T-helper 2 cell treated with Interferon-gamma antibody and Interleukin-4, amounts not matched to agents 100 ng/mL and 5 ng/mL, for 36 hours (primary cell): ENCODE results near the gene SVEP1. TPM values are rescaled to one million over a fixed set of nuclear protein-coding genes. Genes with fewer than 3 reads are reported as not detected.
"Not testable (repeated sequence)": the region's sequence is repeated elsewhere in the genome, so short reads cannot be mapped to it uniquely, and the experiment has no call there.

ENCODE experiments used
- intact Hi-C: fragments of 100-400 bp; cut with micrococcal nuclease; formaldehyde crosslinking; loops from one replicate; pipeline ENCODE4 v1.15.1; 2023
- total RNA-seq: library from RNA; stranded (reverse); gene quantifications from 2 replicates; pipeline ENCODE4 v1.2.3, GENCODE V29; 2022

The SVEP1 gene
- total RNA-seq, 1 donor from 2014 or later = not detected

GRCh38 chr9:110451726-110452125, 127.8 kb downstream of the SVEP1 start:
- intact Hi-C loops = loop anchor here (1.0 to 2.0 kb wide), 2 partner anchors 172 to 847 kb away; no protein-coding TSS in a partner anchor

- intact Hi-C loops = no loop called here
Measured at GRCh38 chr9:110447476-110447875, 132.1 kb downstream of the SVEP1 start.

GRCh38 chr9:110446171-110446570, 133.4 kb downstream of the SVEP1 start:
- intact Hi-C loops = no loop called here

GRCh38 chr9:110444911-110445310, 134.6 kb downstream of the SVEP1 start:
- intact Hi-C loops = no loop called here

- intact Hi-C loops = no loop called here
Measured at GRCh38 chr9:110443866-110444220, 135.7 kb downstream of the SVEP1 start.

GRCh38 chr9:110443146-110443865, 136.2 kb downstream of the SVEP1 start:
- intact Hi-C loops = no loop called here

GRCh38 chr9:110440796-110441195, 138.7 kb downstream of the SVEP1 start:
- intact Hi-C loops = no loop called here

GRCh38 chr9:110440172-110440571, 139.4 kb downstream of the SVEP1 start:
- intact Hi-C loops = no loop called here

GRCh38 chr9:110432253-110432652, 147.3 kb downstream of the SVEP1 start:
- intact Hi-C loops = no loop called here

GRCh38 chr9:110429453-110429852, 150.1 kb downstream of the SVEP1 start:
- intact Hi-C loops = no loop called here

- intact Hi-C loops = loop anchor here (2.0 kb wide), 2 partner anchors 195 to 245 kb away; no protein-coding TSS in a partner anchor
Measured at GRCh38 chr9:110427497-110428104, 151.9 kb downstream of the SVEP1 start.

- intact Hi-C loops = loop anchor here (2.0 kb wide), 2 partner anchors 197 to 243 kb away; no protein-coding TSS in a partner anchor
Measured at GRCh38 chr9:110426052-110426709, 153.4 kb downstream of the SVEP1 start.

GRCh38 chr9:110414471-110414870, 165.1 kb downstream of the SVEP1 start:
- intact Hi-C loops = no loop called here

GRCh38 chr9:110410961-110411360, 168.6 kb downstream of the SVEP1 start:
- intact Hi-C loops = no loop called here

GRCh38 chr9:110408598-110408997, 170.9 kb downstream of the SVEP1 start:
- intact Hi-C loops = no loop called here

GRCh38 chr9:110405858-110406443, 173.6 kb downstream of the SVEP1 start:
- intact Hi-C loops = no loop called here

- intact Hi-C loops = no loop called here
Measured at GRCh38 chr9:110404473-110404872, 175.1 kb downstream of the SVEP1 start.

- intact Hi-C loops = no loop called here
Measured at GRCh38 chr9:110399983-110400382, 179.6 kb downstream of the SVEP1 start.

GRCh38 chr9:110398992-110399391, 180.5 kb downstream of the SVEP1 start:
- intact Hi-C loops = not testable (repeated sequence)

GRCh38 chr9:110391826-110392485, 187.6 kb downstream of the SVEP1 start:
- intact Hi-C loops = no loop called here

- intact Hi-C loops = no loop called here
Measured at GRCh38 chr9:110389148-110389750, 190.3 kb downstream of the SVEP1 start.
